ENCODE data around the gene CS. TPM values are rescaled to one million over a fixed set of nuclear protein-coding genes. Genes with fewer than 3 reads are reported as not detected.
"Not testable (repeated sequence)": the region's sequence is repeated elsewhere in the genome, so short reads cannot be mapped to it uniquely, and the experiment has no call there.

CS gene
- total and polyA plus RNA-seq, 9 donors, result 48.9 to 237 (median 137) TPM

GRCh38 chr12:56280849-56281248 lies 19.3 kb downstream of the CS start:
- H3K27ac ChIP-seq, result no peak overlapping the region
- no peak overlapping the region for H3K4me3 ChIP-seq
- intact Hi-C loops (cut with DNase I), result no loop called here
- DNase-seq, result no peak
- no peaks in the 10 kb centered on the region for H3K9me3 ChIP-seq
- no peaks in the 10 kb centered on the region for H3K36me3 ChIP-seq
- H3K27me3 ChIP-seq, result no peaks in the 10 kb centered on the region
- H3K4me1 ChIP-seq (ENCODE audit: insufficient read depth), result peaks cover 3% of the 10 kb centered on the region
- no peak for TF ChIP-seq CTCF (IDR thresholded peaks at IDR 0.05)
- no peak for TF ChIP-seq EP300 (IDR thresholded peaks at IDR 0.05)
- no peak for TF ChIP-seq POLR2A (IDR thresholded peaks at IDR 0.05)

- Histone ChIP-seq H3K4me3 (no peak overlapping the region), H3K27me3 (no peaks in the 10 kb centered on the region), H3K27ac (no peak overlapping the region), H3K36me3 (no peaks in the 10 kb centered on the region), H3K9me3 (no peaks in the 10 kb centered on the region), H3K4me1 (ENCODE audit: insufficient read depth) (no peaks in the 10 kb centered on the region)
- no peak for DNase-seq
- TF ChIP-seq CTCF (IDR thresholded peaks at IDR 0.05) (no peak), EP300 (IDR thresholded peaks at IDR 0.05) (no peak), POLR2A (IDR thresholded peaks at IDR 0.05) (no peak)
- WGBS, 3 donors, result 94 to 96% (median 95%) methylated on average over 3 of the region's 3 CpGs
- intact Hi-C loops (cut with DNase I), result no loop called here
Measured at GRCh38 chr12:56278905-56279304, 21.2 kb downstream of the CS start.

GRCh38 chr12:56274299-56274698 lies 25.8 kb downstream of the CS start:
- H3K4me1 ChIP-seq (ENCODE audit: insufficient read depth), result no peaks in the 10 kb centered on the region
- TF ChIP-seq POLR2A (IDR thresholded peaks at IDR 0.05) (no peak), CTCF (IDR thresholded peaks at IDR 0.05) (no peak), EP300 (IDR thresholded peaks at IDR 0.05) (no peak)
- no peaks in the 10 kb centered on the region for H3K9me3 ChIP-seq
- 88 to 95% (median 95%) methylated on average over 2 of the region's 2 CpGs for WGBS, 3 donors
- H3K27ac ChIP-seq, result no peak overlapping the region
- H3K27me3 ChIP-seq, result no peaks in the 10 kb centered on the region
- DNase-seq, result no peak
- no peak overlapping the region for H3K4me3 ChIP-seq
- H3K36me3 ChIP-seq, result no peaks in the 10 kb centered on the region
- intact Hi-C loops (cut with DNase I), result no loop called here

GRCh38 chr12:56272468-56272867 lies 27.7 kb downstream of the CS start:
- H3K27ac ChIP-seq; DNase-seq; H3K27me3 ChIP-seq; intact Hi-C loops (cut with DNase I); H3K9me3 ChIP-seq; H3K4me3 ChIP-seq; H3K4me1 ChIP-seq (ENCODE audit: insufficient read depth); H3K36me3 ChIP-seq: not testable (repeated sequence)
- 71 to 81% (median 74%) methylated on average over 2 of the region's 2 CpGs for WGBS, 3 donors

GRCh38 chr12:56271031-56271430 lies 29.1 kb downstream of the CS start:
- DNase-seq, result no peak
- 6 to 8% (median 7%) methylated on average over 1 of the region's 1 CpG for WGBS, 3 donors
- H3K27me3 ChIP-seq, result no peaks in the 10 kb centered on the region
- H3K36me3 ChIP-seq, result no peaks in the 10 kb centered on the region
- intact Hi-C loops (cut with DNase I), result no loop called here
- no peaks in the 10 kb centered on the region for H3K9me3 ChIP-seq
- peaks cover 6% of the 10 kb centered on the region for H3K4me1 ChIP-seq (ENCODE audit: insufficient read depth)
- no peak overlapping the region for H3K4me3 ChIP-seq
- no peak overlapping the region for H3K27ac ChIP-seq
- TF ChIP-seq CTCF (IDR thresholded peaks at IDR 0.05), result no peak
- TF ChIP-seq EP300 (IDR thresholded peaks at IDR 0.05), result no peak
- TF ChIP-seq POLR2A (IDR thresholded peaks at IDR 0.05), result no peak
